IPS-NIHi7 (cell line): ENCODE measurements around the gene MARF1.
"Not testable (repeated sequence)": the region's sequence is repeated elsewhere in the genome, so short reads cannot be mapped to it uniquely, and the experiment has no call there.

Experiments used
- DNase-seq: peaks from one replicate; pipeline ENCODE4 v3.0.0; 2012; ENCODE audit warnings: mixed read lengths; ENCODE audit errors: extremely low spot score

Gene MARF1

GRCh38 chr16:15621889-15622288 lies 21.1 kb downstream of the MARF1 start:
- DNase-seq = no peak

- DNase-seq = no peak
Observed at GRCh38 chr16:15621456-15621855, 21.5 kb downstream of the MARF1 start.

- DNase-seq = no peak
Observed at GRCh38 chr16:15620611-15621195, 22.3 kb downstream of the MARF1 start.

- no peak for DNase-seq
Observed at GRCh38 chr16:15618392-15618791, 24.6 kb downstream of the MARF1 start.

GRCh38 chr16:15617901-15618300 lies 25.1 kb downstream of the MARF1 start:
- no peak for DNase-seq

- no peak for DNase-seq
Observed at GRCh38 chr16:15616475-15617165, 26.3 kb downstream of the MARF1 start.

- no peak for DNase-seq
Observed at GRCh38 chr16:15616012-15616411, 26.9 kb downstream of the MARF1 start.

- no peak for DNase-seq
Observed at GRCh38 chr16:15613676-15614075, 29.3 kb downstream of the MARF1 start.

- DNase-seq = no peak
Observed at GRCh38 chr16:15611610-15612009, 31.3 kb downstream of the MARF1 start.

- no peak for DNase-seq
Observed at GRCh38 chr16:15610369-15610871, 32.5 kb downstream of the MARF1 start.

- DNase-seq = no peak
Observed at GRCh38 chr16:15609286-15609649, 33.7 kb downstream of the MARF1 start.

GRCh38 chr16:15608398-15609285 lies 34.3 kb downstream of the MARF1 start:
- no peak for DNase-seq

- no peak for DNase-seq
Observed at GRCh38 chr16:15607700-15608396, 35.1 kb downstream of the MARF1 start.

GRCh38 chr16:15607221-15607699 lies 35.7 kb downstream of the MARF1 start:
- DNase-seq = not testable (repeated sequence)

- no peak for DNase-seq
Observed at GRCh38 chr16:15606518-15607220, 36.3 kb downstream of the MARF1 start.

GRCh38 chr16:15605839-15606517 lies 37.0 kb downstream of the MARF1 start:
- no peak for DNase-seq

- no peak for DNase-seq
Observed at GRCh38 chr16:15604460-15605440, 38.2 kb downstream of the MARF1 start.

GRCh38 chr16:15602285-15603044 lies 40.5 kb downstream of the MARF1 start:
- no peak for DNase-seq
